Fibroblast of the aortic adventitia (primary cell): ENCODE data around the gene PIEZO1. TPM values are rescaled to one million over a fixed set of nuclear protein-coding genes. Genes with fewer than 3 reads are reported as not detected.

Source experiments
- DNase-seq: peaks from one replicate; pipeline ENCODE4 v3.0.0-alpha.2; 2010; ENCODE audit warnings: low read depth
- H3K4me3 ChIP-seq: 2 replicates; pipeline ENCODE4 v1.5.1; 2011; ENCODE audit warnings: low read depth, mild to moderate bottlenecking, control low read depth, low read length, moderate library complexity
- total RNA-seq: library from RNA; depleted of rRNA; stranded (reverse); fragments of >200 nt; gene quantifications from 2 replicates; pipeline ENCODE4 v1.2.3, GENCODE V29; 2012; ENCODE audit warnings: low replicate concordance
- TF ChIP-seq, protein P1 (sequence below): IDR thresholded peaks from 2 replicates; pipeline ENCODE4 v1.5.1; 2011; ENCODE audit warnings: mild to moderate bottlenecking, low read length, control low read depth, inconsistent platforms; ENCODE audit not compliant: insufficient read depth

PIEZO1 gene, protein sequence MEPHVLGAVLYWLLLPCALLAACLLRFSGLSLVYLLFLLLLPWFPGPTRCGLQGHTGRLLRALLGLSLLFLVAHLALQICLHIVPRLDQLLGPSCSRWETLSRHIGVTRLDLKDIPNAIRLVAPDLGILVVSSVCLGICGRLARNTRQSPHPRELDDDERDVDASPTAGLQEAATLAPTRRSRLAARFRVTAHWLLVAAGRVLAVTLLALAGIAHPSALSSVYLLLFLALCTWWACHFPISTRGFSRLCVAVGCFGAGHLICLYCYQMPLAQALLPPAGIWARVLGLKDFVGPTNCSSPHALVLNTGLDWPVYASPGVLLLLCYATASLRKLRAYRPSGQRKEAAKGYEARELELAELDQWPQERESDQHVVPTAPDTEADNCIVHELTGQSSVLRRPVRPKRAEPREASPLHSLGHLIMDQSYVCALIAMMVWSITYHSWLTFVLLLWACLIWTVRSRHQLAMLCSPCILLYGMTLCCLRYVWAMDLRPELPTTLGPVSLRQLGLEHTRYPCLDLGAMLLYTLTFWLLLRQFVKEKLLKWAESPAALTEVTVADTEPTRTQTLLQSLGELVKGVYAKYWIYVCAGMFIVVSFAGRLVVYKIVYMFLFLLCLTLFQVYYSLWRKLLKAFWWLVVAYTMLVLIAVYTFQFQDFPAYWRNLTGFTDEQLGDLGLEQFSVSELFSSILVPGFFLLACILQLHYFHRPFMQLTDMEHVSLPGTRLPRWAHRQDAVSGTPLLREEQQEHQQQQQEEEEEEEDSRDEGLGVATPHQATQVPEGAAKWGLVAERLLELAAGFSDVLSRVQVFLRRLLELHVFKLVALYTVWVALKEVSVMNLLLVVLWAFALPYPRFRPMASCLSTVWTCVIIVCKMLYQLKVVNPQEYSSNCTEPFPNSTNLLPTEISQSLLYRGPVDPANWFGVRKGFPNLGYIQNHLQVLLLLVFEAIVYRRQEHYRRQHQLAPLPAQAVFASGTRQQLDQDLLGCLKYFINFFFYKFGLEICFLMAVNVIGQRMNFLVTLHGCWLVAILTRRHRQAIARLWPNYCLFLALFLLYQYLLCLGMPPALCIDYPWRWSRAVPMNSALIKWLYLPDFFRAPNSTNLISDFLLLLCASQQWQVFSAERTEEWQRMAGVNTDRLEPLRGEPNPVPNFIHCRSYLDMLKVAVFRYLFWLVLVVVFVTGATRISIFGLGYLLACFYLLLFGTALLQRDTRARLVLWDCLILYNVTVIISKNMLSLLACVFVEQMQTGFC (N-terminal part only)
- total RNA-seq: 143 and 150 TPM in 2 replicates

GRCh38 chr16:88785106-88785924, at the start of gene PIEZO1:
PIEZO1 (minus strand) TSS chr16:88785220; CDS start chr16:88784964, 256 bp downstream.
- peak; percentile 62 for DNase-seq
- H3K4me3 ChIP-seq: peak within 1 kb of the TSS; percentile 77
- TF ChIP-seq, protein P1, sequence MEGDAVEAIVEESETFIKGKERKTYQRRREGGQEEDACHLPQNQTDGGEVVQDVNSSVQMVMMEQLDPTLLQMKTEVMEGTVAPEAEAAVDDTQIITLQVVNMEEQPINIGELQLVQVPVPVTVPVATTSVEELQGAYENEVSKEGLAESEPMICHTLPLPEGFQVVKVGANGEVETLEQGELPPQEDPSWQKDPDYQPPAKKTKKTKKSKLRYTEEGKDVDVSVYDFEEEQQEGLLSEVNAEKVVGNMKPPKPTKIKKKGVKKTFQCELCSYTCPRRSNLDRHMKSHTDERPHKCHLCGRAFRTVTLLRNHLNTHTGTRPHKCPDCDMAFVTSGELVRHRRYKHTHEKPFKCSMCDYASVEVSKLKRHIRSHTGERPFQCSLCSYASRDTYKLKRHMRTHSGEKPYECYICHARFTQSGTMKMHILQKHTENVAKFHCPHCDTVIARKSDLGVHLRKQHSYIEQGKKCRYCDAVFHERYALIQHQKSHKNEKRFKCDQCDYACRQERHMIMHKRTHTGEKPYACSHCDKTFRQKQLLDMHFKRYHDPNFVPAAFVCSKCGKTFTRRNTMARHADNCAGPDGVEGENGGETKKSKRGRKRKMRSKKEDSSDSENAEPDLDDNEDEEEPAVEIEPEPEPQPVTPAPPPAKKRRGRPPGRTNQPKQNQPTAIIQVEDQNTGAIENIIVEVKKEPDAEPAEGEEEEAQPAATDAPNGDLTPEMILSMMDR: peak; percentile 77

DNA sequence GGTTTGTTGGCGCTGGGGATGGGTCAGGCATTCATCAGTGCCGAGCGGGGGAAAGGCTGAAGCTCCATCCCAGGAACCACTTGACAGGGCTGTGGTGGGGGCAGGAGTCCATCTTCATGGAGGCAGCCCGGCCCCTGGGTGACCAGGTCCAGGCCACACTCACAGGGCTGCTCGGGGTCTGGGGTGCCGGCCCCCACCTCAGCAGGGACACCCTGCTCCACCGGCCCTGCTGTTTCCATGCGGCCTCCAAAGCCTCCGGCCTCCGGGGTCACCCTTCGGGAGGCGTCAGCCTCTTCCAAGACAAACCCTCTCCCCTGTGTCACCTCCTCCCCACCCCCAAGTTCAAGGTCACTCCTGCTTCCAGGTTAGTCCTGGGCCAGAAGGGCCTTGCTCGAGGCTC, 49.6 kb upstream of the PIEZO1 start:
- H3K4me3 ChIP-seq: no peak overlapping the region
- DNase-seq: no peak
- TF ChIP-seq, protein P1: no peak

- H3K4me3 ChIP-seq: no peak overlapping the region
- no peak for DNase-seq
- TF ChIP-seq, protein P1: no peak
Measured at GRCh38 chr16:88833086-88833485, 48.1 kb upstream of the PIEZO1 start.

- TF ChIP-seq, protein P1: no peak
- no peak for DNase-seq
- H3K4me3 ChIP-seq: no peak overlapping the region
Measured at GRCh38 chr16:88831838-88832237, 46.8 kb upstream of the PIEZO1 start.

DNA sequence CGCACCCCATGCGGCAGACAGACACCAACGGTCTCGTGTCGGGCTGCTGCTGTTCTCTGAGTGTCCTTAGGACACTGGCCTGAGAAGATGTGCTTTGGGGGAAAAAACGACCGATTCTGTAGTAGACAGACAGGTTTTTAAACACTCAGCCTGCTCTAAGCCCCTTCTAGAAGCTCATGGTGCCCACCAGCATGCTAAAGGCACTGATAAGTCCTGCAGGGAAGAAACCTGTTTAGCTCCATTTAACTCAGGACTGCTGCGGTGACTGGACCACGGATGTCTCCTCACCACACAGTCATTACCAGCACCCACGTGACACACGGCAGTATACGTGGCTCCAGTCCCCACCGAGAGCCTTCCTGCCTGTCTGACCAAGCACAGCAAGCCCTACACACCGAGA, 45.8 kb upstream of the PIEZO1 start:
- TF ChIP-seq, protein P1: no peak
- no peak overlapping the region for H3K4me3 ChIP-seq
- no peak for DNase-seq
